ENCODE results near the gene FRMD5.

The FRMD5 gene

GRCh38 chr15:44163370-44163769 lies 31.7 kb downstream of the FRMD5 start:
- no peak for DNase-seq (ENCODE audit: low read depth)
- H3K4me3 ChIP-seq (ENCODE audit: low read length) = no peak overlapping the region
- TF ChIP-seq CTCF (conservative IDR thresholded peaks at IDR 0.05; ENCODE audit: low read length) = no peak

- no peak for TF ChIP-seq CTCF (conservative IDR thresholded peaks at IDR 0.05; ENCODE audit: low read length)
- DNase-seq (ENCODE audit: low read depth) = no peak
- H3K4me3 ChIP-seq (ENCODE audit: low read length) = no peak overlapping the region
These were observed 34.3 kb downstream of the FRMD5 start for GRCh38 chr15:44160796-44161195.

- no peak overlapping the region for H3K4me3 ChIP-seq (ENCODE audit: low read length)
- no peak for TF ChIP-seq CTCF (conservative IDR thresholded peaks at IDR 0.05; ENCODE audit: low read length)
- DNase-seq (ENCODE audit: low read depth) = no peak
These were observed 35.6 kb downstream of the FRMD5 start for GRCh38 chr15:44159492-44159891.

GRCh38 chr15:44158111-44158510 lies 37.0 kb downstream of the FRMD5 start:
- no peak overlapping the region for H3K4me3 ChIP-seq (ENCODE audit: low read length)
- DNase-seq (ENCODE audit: low read depth) = no peak
- no peak for TF ChIP-seq CTCF (conservative IDR thresholded peaks at IDR 0.05; ENCODE audit: low read length)

GRCh38 chr15:44157679-44158078 lies 37.4 kb downstream of the FRMD5 start:
- peak; percentile 84 for DNase-seq (ENCODE audit: low read depth)
- no peak overlapping the region for H3K4me3 ChIP-seq (ENCODE audit: low read length)
- TF ChIP-seq CTCF (conservative IDR thresholded peaks at IDR 0.05; ENCODE audit: low read length) = no peak

- no peak overlapping the region for H3K4me3 ChIP-seq (ENCODE audit: low read length)
- no peak for TF ChIP-seq CTCF (conservative IDR thresholded peaks at IDR 0.05; ENCODE audit: low read length)
- no peak for DNase-seq (ENCODE audit: low read depth)
These were observed 41.7 kb downstream of the FRMD5 start for GRCh38 chr15:44153352-44153751.

- no peak for DNase-seq (ENCODE audit: low read depth)
- TF ChIP-seq CTCF (conservative IDR thresholded peaks at IDR 0.05; ENCODE audit: low read length) = no peak
- H3K4me3 ChIP-seq (ENCODE audit: low read length) = no peak overlapping the region
These were observed 45.8 kb downstream of the FRMD5 start for GRCh38 chr15:44149224-44149623.
